ENCODE results near the gene RPS21.

DNA sequence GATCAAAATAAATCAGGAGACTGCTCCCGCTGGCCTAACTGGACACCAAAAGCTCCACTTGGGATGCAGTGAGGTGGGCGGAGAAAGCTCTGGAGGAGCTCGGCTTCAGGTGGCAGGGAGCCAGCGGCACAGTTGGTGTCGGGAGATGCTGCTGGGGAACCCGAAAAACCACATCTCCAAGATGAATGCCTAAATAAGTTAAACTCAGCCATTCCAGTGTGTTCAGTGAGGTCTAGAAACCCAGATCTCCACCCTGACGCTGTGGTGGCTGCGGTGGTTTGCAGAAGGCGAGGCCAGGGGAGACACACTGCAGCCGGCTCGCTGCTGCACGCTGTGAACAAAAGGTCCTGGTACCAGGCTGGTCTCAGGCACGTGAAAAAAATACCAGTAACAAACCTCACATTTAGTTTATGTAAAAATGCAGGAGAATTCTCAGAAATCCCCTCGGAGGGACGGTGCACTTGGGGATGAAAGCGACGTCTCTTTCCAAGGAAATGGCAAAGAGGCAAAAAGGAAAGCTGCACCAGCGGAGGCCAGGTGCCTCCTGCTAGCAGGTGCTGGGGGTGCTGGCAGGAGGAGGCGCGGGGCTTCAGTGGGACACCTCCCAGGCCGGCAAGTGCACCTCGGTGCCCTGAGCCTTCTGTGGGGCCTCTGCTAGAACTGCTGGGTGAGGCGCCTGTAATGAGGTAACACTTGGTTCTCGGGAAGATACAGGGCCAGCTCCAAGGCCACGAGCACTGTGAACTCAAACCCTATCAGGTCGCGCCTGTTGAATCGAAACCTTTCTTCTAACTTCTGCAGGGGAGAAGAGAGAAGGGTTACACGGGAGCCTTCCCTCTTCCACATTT is 3.6 kb downstream of the RPS21 start:
- TF ChIP-seq EHMT2 (IDR thresholded peaks at IDR 0.05) (no peak), ATF3 (IDR thresholded peaks at IDR 0.05) (no peak), ATF3 (CRISPR knock-in tag; conservative IDR thresholded peaks at IDR 0.05) (no peak), EP300 (IDR thresholded peaks at IDR 0.05; ENCODE audit: low read length) (no peak)
